Neural progenitor cell (in vitro differentiated cells): Measurements from ENCODE around the gene RERE.

Experiments used
- EZH2 ChIP-seq: fragments of 200-600 bp; sonication (generic); IDR thresholded peaks from 2 replicates; pipeline ENCODE4 v1.6.1; 2017; ENCODE audit warnings: antibody characterized with exemption, mild to moderate bottlenecking, moderate library complexity
- TF ChIP-seq, protein P1 (sequence below): fragments of 200-600 bp; sonication (generic); IDR thresholded peaks from 2 replicates; pipeline ENCODE4 v1.5.1; 2017; ENCODE audit warnings: antibody characterized with exemption, mild to moderate bottlenecking

DNA sequence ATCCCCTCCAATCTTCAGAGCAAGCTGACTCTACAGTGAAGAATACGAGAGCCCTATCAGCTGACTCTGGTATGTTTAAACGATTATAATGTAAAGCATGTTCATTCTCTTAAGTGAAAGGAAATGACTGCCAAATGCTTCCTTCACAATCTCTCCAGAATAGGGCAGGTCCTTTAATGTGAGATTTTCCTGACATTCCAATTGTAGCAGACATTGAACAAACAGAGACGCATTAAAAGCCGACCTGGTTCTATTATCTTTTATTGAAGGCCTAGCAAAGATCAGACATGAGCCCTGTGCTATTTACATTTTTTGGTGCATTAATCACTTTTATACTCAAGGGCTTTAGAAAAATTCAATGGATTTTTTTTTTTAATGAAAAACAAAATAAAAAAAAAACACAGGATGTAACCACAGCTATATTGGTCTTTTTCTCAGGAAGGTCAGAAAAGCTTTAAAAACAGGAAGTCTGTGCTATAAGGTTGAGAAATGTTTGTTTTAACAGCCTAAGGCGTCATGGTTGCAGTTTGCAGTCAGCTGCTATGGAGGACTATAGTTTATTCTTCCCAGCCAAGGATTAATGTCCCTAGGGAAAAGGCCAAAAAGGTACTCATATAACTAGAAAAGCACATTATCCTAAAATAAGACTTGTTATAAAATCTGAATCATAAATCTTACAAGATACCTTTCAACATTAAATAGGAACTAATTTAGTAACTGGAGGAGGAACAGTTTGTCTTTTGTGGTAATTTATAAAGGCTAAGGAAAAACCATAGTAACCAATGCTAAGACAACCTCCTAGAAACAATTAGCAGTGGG, 104.8 kb downstream of the RERE start:
- TF ChIP-seq, protein P1, sequence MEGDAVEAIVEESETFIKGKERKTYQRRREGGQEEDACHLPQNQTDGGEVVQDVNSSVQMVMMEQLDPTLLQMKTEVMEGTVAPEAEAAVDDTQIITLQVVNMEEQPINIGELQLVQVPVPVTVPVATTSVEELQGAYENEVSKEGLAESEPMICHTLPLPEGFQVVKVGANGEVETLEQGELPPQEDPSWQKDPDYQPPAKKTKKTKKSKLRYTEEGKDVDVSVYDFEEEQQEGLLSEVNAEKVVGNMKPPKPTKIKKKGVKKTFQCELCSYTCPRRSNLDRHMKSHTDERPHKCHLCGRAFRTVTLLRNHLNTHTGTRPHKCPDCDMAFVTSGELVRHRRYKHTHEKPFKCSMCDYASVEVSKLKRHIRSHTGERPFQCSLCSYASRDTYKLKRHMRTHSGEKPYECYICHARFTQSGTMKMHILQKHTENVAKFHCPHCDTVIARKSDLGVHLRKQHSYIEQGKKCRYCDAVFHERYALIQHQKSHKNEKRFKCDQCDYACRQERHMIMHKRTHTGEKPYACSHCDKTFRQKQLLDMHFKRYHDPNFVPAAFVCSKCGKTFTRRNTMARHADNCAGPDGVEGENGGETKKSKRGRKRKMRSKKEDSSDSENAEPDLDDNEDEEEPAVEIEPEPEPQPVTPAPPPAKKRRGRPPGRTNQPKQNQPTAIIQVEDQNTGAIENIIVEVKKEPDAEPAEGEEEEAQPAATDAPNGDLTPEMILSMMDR: no peak
- no peak for TF ChIP-seq EZH2
